ENCODE results near the gene C14orf132.

Gene C14orf132

GRCh38 chr14:96052541-96053247 is 13.5 kb downstream of the C14orf132 start:
- H3K79me2 ChIP-seq (ENCODE audit: insufficient read depth, low read length): no peaks in the 10 kb centered on the region
- TF ChIP-seq EZH2 (IDR thresholded peaks at IDR 0.05; ENCODE audit: borderline replicate concordance, low read length): no peak
- TF ChIP-seq CTCF (IDR thresholded peaks at IDR 0.05; ENCODE audit: low read length): no peak
- no peak overlapping the region for H3K4me3 ChIP-seq (ENCODE audit: low read depth, low read length, poor library complexity, severe bottlenecking)
- no peaks in the 10 kb centered on the region for H3F3A ChIP-seq (ENCODE audit: insufficient read depth, low read length)
- no peaks in the 10 kb centered on the region for H3K36me3 ChIP-seq (ENCODE audit: insufficient read depth, low read length)
- H4K20me1 ChIP-seq (ENCODE audit: insufficient read depth, low read length): no peaks in the 10 kb centered on the region
- no peaks in the 10 kb centered on the region for H3K4me1 ChIP-seq (ENCODE audit: insufficient read depth, low read length, severe bottlenecking)
- no peak overlapping the region for H3K9ac ChIP-seq (ENCODE audit: low read length)
- H3K27me3 ChIP-seq (ENCODE audit: insufficient read depth, low read length): no peaks in the 10 kb centered on the region; the same call in 1 of the 2 replicates
- no peak overlapping the region for H3K27ac ChIP-seq (ENCODE audit: low read depth, low read length, poor library complexity, severe bottlenecking)
- no peak overlapping the region for H3K4me2 ChIP-seq (ENCODE audit: low read length)
- H2AFZ ChIP-seq (ENCODE audit: low read length): no peak overlapping the region
- H3K9me3 ChIP-seq (ENCODE audit: low read length): no peaks in the 10 kb centered on the region
- H3K9me2 ChIP-seq (ENCODE audit: low read depth, low read length): no peaks in the 10 kb centered on the region

- no peak for TF ChIP-seq CTCF (IDR thresholded peaks at IDR 0.05; ENCODE audit: low read length)
- H3K27ac ChIP-seq (ENCODE audit: low read depth, low read length, poor library complexity, severe bottlenecking): no peak overlapping the region
- H3K9me2 ChIP-seq (ENCODE audit: low read depth, low read length): no peaks in the 10 kb centered on the region
- no peak overlapping the region for H3K4me2 ChIP-seq (ENCODE audit: low read length)
- no peaks in the 10 kb centered on the region; the same call in 1 of the 2 replicates for H3K27me3 ChIP-seq (ENCODE audit: insufficient read depth, low read length)
- no peaks in the 10 kb centered on the region for H3K9me3 ChIP-seq (ENCODE audit: low read length)
- H3K4me1 ChIP-seq (ENCODE audit: insufficient read depth, low read length, severe bottlenecking): no peaks in the 10 kb centered on the region
- no peak overlapping the region for H3K4me3 ChIP-seq (ENCODE audit: low read depth, low read length, poor library complexity, severe bottlenecking)
- no peak overlapping the region for H3K9ac ChIP-seq (ENCODE audit: low read length)
- H3K79me2 ChIP-seq (ENCODE audit: insufficient read depth, low read length): no peaks in the 10 kb centered on the region
- H4K20me1 ChIP-seq (ENCODE audit: insufficient read depth, low read length): no peaks in the 10 kb centered on the region
- no peaks in the 10 kb centered on the region for H3K36me3 ChIP-seq (ENCODE audit: insufficient read depth, low read length)
- H2AFZ ChIP-seq (ENCODE audit: low read length): no peak overlapping the region
- no peaks in the 10 kb centered on the region for H3F3A ChIP-seq (ENCODE audit: insufficient read depth, low read length)
Observed at GRCh38 chr14:96053248-96053599, 14.1 kb downstream of the C14orf132 start.

- no peaks in the 10 kb centered on the region for H3K36me3 ChIP-seq (ENCODE audit: insufficient read depth, low read length)
- no peak overlapping the region for H3K27ac ChIP-seq (ENCODE audit: low read depth, low read length, poor library complexity, severe bottlenecking)
- no peaks in the 10 kb centered on the region; the same call in 1 of the 2 replicates for H3K27me3 ChIP-seq (ENCODE audit: insufficient read depth, low read length)
- no peak for TF ChIP-seq CTCF (IDR thresholded peaks at IDR 0.05; ENCODE audit: low read length)
- no peak for TF ChIP-seq EZH2 (IDR thresholded peaks at IDR 0.05; ENCODE audit: borderline replicate concordance, low read length)
- H3K4me3 ChIP-seq (ENCODE audit: low read depth, low read length, poor library complexity, severe bottlenecking): no peak overlapping the region
- H3K9ac ChIP-seq (ENCODE audit: low read length): no peak overlapping the region
- no peak overlapping the region for H3K4me2 ChIP-seq (ENCODE audit: low read length)
- no peaks in the 10 kb centered on the region for H3K79me2 ChIP-seq (ENCODE audit: insufficient read depth, low read length)
- H3F3A ChIP-seq (ENCODE audit: insufficient read depth, low read length): no peaks in the 10 kb centered on the region
- no peak overlapping the region for H2AFZ ChIP-seq (ENCODE audit: low read length)
- H3K4me1 ChIP-seq (ENCODE audit: insufficient read depth, low read length, severe bottlenecking): no peaks in the 10 kb centered on the region
- no peaks in the 10 kb centered on the region for H3K9me2 ChIP-seq (ENCODE audit: low read depth, low read length)
- H4K20me1 ChIP-seq (ENCODE audit: insufficient read depth, low read length): no peaks in the 10 kb centered on the region
- no peaks in the 10 kb centered on the region for H3K9me3 ChIP-seq (ENCODE audit: low read length)
Observed at GRCh38 chr14:96053600-96054381, 14.6 kb downstream of the C14orf132 start.
